Activated naive CD4-positive, alpha-beta T cell treated with Interleukin-2 at 50 U/mL for 16 hours (primary cell): ENCODE data around the gene TRAPPC2L.

Source experiments
- DNase-seq: peaks from one replicate; pipeline ENCODE4 v3.0.0-alpha.2; 2020

The TRAPPC2L gene

DNA sequence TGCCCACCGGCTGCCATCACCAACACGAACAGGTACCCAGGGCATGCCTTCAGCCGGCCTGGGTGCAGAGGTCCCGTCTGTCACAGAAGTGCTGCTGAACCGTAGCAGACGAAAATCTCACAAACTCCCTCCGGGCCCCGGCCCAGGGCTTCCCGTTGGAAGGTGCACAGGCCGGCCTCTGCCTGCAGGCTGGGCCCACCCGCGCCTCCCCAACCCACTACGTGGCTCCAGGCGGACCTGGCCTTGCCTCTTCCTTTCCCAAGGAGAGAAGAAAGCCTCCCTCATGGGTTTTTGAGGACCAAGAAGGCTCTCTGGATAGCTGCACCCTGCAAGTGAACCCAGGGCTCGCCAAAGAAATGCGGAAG lies 55.0 kb downstream of the TRAPPC2L start:
- no peak for DNase-seq
